CD4-positive, alpha-beta T cell treated with Interferon gamma for 1 hour (primary cell): ENCODE results near the gene WDR70.
"Not testable (repeated sequence)": the region's sequence is repeated elsewhere in the genome, so short reads cannot be mapped to it uniquely, and the experiment has no call there.

Source experiments
- DNase-seq: peaks from one replicate; pipeline ENCODE4 v3.0.0-alpha.2; 2020

The WDR70 gene

GRCh38 chr5:37771731-37772130, 392.6 kb downstream of the WDR70 start:
- no peak for DNase-seq

- DNase-seq, result no peak
Observed at GRCh38 chr5:37772255-37772654, 393.1 kb downstream of the WDR70 start.

GRCh38 chr5:37773809-37774208, 394.7 kb downstream of the WDR70 start:
- no peak for DNase-seq

DNA sequence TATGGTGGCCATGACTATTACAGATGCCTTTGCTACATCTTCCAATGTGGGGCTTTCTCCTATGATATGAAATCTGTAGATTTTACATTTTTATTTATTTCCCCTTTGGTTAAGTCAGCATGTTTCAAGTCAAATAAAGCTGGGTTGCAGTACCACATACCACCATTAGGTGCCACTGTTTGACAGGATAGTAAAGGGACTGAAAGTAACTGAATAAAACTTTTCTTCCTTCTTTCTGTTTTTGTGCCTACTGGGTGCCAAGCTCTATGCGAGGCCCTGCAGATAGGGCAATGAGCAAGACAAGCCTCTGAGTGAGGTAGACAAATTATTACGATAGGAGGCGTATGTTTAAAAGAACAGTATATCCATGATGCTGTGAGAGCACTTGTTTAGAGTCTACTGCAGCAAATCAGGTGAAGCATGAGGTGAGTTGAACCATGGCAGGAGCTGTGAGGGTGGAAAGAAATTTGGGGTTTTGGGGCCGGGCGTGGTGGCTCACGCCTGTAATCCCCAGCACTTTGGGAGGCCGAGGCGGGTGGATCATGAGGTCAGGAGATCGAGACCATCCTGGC, 395.9 kb downstream of the WDR70 start:
- no peak for DNase-seq

- no peak for DNase-seq
Observed at GRCh38 chr5:37776826-37777225, 397.7 kb downstream of the WDR70 start.

- DNase-seq, result no peak
Observed at GRCh38 chr5:37777432-37778130, 398.5 kb downstream of the WDR70 start.

DNA sequence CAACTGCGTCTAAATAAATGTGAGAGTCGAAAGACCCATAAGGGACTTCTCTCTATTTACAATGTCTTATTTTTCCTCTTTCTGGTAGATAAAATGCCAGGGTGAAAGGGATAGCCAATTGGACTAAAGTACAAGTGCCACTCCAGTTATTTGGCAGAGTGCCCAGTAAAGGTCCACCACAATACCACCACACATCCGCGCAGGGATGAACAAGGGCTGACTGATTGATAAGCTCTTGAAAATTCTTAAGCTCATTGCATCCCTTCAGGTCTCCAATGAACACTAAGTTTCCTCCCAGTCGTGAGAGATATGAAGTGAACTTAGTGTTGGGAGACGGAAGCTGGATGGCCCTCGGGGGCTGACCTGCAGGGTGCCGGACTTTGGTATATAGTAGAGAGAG, 402.3 kb downstream of the WDR70 start:
- not testable (repeated sequence) for DNase-seq

GRCh38 chr5:37786416-37786815, 407.3 kb downstream of the WDR70 start:
- DNase-seq, result no peak

- DNase-seq, result no peak
Observed at GRCh38 chr5:37786862-37787519, 407.9 kb downstream of the WDR70 start.

GRCh38 chr5:37787742-37788141, 408.6 kb downstream of the WDR70 start:
- no peak for DNase-seq

DNA sequence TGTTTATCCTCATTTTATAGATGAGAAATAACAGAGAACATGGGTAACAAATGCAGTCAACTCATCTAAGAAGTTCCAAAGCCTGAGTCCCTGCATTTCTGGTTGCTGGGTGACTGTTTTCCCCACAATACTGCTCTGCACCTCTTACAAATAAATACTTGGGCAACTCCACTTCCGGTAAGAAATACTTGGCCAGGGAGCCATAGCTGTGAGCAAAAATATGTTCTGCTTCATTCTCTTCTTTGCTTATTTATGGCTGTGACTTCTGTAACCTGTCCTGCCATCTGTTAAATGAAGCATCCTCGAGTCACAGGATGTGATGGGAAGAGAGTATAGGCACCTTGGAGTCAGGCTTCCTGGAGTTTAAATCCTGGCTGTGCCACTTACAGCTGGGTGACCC, 410.9 kb downstream of the WDR70 start:
- no peak for DNase-seq

GRCh38 chr5:37791321-37791720, 412.2 kb downstream of the WDR70 start:
- no peak for DNase-seq

- DNase-seq, result no peak
Observed at GRCh38 chr5:37792975-37793631, 414.0 kb downstream of the WDR70 start.

GRCh38 chr5:37795292-37795691, 416.2 kb downstream of the WDR70 start:
- DNase-seq, result not testable (repeated sequence)

DNA sequence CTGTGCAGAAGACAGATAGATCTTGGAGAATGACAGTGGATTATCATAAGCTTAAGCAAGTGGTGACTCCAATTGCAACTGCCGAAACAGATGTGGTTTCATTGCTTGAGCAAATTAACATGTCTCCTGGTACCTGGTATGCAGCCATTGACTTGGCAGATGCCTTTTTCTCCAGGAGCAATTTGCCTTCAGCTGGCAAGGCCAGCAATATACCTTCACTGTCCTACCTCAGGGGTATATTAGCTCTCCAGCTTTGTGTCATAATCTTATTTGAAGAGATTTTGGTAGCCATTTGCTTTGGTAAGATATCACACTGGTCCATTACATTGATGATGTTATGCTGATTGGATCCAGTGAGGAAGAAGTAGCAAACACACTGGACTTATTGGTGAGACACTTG, 417.3 kb downstream of the WDR70 start:
- not testable (repeated sequence) for DNase-seq

DNA sequence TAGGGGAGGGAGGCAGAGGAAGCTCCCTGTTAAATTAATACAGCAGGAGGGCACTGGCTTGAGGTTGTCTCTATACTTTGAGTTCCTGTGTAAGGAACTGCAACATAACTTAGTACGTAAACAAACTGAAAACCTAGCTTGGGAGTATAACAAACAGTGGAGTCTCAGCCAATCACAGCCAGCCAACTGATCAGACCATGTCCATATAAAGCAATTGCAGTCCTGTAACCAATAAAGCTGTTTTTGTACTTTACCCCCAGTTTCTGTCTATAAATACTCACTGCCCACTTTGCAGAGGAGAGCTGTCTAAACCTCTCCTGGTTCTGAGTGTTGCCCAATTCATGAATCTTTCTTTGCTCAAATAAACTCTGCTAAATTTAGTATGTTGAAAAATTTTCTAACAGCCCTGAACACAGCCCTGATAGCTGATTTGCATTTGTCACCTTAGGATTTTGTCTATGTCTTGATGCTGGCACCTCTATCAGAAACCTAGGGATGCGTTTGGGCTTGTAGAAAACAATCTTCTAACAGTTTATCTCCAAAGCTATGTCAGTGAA, 420.8 kb downstream of the WDR70 start:
- no peak for DNase-seq

DNA sequence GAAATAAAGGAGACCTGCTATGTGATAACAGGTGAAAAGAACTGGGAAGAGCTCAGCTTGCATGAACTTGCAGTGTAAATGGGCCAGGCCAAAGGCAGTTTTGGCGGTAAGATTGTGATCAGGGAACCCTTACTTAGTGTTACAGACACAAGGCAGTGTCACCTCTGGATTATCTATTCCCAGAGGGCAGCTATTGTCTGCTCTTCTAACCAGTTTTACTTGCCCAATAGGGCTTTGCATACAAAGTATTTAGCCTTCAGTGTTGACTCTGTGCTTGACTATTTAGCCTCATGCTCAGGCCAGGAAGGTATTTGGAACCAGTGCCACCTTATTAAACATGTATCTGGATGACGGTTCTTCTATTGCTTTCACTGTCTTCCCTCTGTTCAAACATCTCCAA, 422.4 kb downstream of the WDR70 start:
- no peak for DNase-seq
